ENCODE data around the gene UMAD1.
A peak's percentile ranks its signal among the peaks of the same experiment; 100 is the strongest.

UMAD1 gene

DNA sequence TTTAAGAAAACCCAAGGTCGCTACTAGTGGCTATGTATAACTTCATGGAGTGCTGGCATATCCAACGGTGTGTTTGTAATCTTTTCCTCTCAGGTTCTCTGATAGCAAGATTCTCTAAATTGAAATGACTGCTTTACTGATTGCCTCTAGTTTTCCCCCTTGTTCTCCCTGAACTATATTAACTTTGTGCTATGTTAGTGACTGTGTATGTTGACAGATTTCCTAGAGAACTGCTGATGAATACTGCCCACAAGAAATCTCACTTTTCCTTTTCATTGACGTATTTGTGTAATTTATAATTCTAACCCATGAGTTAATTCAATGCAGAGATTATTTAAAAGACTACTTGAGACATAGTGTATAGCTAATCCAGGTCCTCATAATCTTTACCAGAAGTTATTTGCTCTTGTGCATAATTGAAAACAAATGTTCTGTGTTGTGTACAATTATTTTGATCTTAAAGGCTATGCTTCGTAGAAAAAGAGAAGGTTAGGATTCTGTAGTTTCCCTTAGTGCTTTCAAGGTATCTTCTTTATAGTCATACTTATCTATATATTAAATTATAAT, 257.5 kb downstream of the UMAD1 start:
- DNase-seq: no peak

DNA sequence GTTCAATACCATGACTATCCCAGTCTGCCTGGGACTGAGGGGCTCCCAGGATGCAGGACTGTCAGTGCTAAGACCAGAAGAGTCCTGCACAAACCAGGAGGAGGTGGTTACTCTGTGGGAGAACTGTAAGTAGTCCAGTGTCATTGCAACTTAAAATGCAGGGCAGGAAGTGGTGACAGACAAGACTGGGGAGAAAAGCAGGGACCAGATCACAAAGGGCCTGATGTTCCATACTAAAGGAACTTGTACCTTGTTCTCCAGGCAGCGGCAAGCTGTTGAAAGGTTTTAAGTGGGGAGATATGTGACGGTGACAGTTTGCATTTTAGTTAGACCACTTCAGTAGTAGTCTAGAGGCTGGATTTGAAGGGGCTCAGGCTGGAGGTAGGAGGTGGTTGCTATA, 262.3 kb downstream of the UMAD1 start:
- DNase-seq: no peak

DNA sequence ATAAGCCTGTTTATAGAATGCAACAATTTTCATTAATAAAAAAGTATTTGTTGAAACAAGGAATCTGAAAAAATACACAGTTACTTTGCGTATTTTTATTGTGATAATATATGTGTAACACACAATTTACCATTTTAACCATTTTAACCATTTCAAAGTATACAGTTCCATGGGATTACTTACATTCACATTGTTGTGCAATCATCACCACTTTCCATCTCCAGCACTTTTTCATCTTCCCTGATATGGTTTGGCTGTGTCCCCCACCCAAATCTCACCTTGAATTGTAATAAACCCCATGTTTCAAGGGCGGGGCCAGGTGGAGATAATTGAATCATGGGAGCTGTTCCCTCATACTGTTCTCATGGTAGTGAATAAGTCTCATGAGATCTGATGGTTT, 266.8 kb downstream of the UMAD1 start:
- no peak for DNase-seq

DNA sequence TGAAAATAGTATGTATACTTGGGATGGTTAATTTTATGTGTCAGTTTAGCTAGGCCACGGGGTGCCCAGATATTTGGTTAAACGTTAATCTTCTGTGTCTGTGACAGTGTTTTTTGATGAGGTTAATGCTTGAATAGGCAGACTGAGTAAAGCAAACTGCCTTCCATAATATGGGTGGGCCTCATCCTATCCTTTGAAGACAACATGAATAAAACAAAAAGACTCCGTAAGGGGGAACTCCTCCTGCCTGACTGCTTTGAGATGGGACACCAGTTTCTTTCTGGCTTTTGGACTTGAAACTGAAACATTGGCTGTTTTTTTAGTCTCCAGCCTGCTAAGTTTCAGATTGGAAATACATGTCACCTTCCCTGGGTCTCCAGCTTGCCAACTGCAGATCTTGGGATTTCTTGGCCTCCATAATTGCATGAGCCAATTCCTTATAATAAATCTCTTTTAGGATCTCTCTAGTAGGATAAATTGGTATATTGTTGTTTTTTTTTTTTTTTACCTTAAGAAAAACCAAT, 268.1 kb downstream of the UMAD1 start:
- DNase-seq: no peak

DNA sequence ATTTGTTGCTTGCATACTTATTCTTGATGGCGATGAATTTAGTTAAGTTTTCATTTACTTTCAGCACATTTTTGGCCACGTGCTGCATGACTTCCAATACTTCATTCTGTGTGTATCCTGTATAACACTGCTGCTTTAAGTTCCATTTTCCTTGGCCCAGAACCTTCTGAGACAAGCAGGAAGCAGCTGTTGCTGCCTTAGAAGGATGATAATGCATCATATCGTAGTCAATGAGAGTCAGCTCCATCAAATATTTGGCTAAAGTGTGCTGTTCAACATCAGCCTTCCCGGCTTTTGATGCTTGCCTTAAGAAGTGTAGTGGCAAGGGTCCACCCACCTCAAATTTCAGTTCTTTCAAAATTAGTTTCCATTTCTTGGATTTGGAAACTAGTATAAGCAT, 268.8 kb downstream of the UMAD1 start:
- DNase-seq: no peak

DNA sequence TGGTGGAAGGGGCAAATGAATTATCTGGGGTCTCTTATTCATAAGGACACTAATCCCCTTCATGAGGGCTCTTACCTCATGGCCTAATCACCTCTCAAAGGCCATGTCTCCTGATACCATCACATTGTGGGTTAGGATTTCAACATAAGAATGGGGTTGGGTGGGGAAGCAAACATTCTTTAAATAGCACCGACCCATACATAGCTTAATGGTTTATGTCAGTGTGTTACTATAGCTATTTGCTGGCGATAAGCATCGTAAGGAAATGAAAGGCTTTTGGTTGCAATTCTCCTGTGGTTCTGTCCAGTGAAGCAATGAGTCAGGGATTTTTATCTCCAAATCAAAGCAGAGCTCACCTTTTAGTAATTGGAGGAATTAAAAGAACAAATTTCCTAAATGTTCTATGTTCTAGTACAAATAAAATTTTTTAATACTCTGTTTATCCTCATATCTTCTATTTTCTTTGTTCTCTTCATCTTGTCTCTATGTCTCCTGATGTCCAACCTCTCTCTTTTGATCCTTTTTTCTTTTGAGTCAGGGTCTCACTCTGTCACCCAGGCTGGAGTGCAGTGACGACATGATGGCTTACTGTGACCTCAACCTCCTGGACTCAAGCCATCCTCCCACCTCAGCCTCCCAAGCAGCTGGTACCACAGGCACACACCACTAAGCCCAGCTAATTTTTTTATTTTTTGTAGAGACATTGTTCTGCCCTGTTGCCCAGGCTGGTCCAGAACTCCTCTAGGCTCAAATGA, 271.0 kb downstream of the UMAD1 start:
- DNase-seq: peak; percentile 14

DNA sequence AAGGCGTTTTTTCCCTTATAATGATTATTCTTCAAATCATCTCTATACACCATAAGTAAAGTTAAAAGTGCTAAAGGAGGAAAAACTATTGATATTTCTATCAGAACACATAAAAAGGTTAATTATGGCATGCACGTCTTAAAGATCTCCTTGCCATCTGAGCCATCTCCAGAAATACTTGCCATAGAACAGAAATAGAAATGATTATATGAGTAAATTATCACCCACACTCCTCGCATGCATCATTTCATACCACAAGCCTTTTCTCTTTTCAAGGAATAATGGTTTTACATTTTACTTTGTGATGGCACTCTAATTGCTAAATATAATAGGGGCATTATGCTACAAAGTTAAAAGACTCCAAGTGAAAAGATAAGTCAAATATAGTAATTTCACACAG, 272.4 kb downstream of the UMAD1 start:
- DNase-seq: no peak

DNA sequence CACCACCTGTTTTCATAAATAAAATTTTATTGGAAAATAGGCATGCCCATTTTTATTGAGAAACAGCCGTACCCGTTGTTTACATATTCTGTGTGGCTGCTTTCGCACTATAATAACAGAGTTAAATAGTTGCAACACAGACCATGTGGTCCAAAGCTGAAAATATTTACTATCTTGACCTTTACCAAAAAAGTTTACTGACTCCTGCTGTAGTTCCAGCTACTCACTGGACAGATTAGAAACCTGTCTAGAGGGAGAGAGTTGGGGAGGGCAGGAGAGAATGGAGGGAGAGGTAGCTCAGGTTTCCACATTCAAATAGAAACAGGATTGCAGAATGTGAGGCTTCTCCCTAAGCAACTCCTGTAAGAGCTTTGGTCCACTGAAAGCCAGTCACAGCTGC, 273.0 kb downstream of the UMAD1 start:
- no peak for DNase-seq

DNA sequence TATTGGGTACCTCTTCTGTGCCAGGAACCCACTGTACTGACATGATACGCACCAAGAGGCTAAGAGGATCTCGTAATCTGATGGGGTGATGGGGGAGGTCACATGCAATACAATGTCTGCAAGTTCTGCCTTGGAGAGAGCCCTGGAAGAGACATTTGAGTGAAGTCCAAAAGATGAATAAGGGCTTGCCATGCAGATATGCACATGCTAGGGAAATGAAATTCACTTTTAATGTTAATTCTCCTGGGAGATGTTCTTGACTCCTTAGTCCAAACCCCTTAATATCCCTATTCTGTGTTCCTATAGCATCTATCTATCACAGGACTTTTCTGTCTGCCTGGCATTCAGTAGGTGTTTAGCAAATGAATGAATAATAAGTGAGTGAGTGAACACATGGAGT, 274.0 kb downstream of the UMAD1 start:
- DNase-seq: no peak

DNA sequence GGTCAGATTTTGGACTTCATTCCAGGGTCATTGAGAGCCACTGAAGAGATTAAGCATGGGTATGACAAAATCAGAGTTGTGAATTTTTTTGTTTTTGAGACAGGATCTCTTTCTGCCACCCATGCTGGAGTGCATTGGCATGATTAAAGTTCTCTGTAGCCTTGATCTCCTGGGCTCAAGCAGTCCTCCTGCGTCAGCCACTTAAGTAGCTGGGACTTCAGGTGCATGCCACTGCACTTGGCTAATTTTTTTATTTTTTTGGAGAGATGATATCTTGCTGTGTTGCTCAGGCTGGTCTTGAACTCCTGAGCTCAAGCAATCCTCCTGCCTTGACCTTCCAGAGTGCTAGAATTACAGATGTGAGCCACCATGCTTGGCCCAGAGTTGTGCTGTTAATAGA, 275.5 kb downstream of the UMAD1 start:
- DNase-seq: no peak

DNA sequence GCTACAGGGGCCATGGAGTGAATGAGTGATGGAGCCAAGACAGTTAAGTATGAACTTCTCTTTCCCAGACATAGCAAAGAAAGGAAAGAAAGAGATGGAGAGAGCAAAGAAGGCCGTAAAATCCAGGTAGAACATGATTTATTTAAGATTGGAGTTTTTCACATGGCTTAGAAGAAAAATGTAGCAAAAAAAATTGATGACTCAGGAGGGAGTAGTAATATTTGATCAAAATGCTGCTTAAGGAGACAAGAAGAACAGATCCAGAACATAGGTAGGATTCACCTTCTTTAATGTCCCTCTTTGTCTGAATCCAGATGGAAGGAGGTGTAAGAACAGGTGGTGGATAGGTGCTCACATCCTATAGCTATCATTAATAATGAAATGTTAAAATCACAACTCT, 277.0 kb downstream of the UMAD1 start:
- no peak for DNase-seq

DNA sequence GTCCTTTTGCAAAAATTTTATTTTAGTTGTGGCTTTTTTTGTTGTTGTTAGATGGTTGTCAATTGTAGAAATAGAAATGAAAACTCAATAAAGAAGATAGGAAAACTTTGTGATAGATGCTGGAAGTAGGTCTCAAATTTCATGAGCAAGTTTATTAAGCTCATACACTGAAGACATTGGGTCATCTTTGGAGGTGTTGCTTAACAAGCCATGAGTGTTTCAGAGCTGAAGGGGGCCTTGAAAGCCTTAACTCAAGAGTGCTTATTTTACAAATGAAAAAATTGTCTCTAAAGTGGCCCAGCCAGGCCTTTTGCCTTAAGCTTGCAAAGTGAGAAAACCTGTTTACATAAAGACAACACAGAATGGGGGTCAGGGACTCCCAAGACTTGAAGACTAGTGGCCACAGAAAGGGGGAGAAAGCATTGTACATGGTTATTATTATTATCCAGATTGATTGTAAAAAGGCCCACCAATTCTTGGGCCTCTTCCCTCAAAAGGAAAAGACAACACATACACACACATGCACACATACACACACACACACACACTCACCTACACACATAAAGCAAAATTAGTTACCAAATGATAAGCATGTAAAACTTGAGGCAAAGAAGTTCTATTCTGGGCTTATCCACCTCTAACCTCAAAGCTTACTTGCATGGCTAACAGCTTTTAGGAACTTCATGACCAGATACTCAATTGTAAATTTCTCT, 278.3 kb downstream of the UMAD1 start:
- DNase-seq: no peak

DNA sequence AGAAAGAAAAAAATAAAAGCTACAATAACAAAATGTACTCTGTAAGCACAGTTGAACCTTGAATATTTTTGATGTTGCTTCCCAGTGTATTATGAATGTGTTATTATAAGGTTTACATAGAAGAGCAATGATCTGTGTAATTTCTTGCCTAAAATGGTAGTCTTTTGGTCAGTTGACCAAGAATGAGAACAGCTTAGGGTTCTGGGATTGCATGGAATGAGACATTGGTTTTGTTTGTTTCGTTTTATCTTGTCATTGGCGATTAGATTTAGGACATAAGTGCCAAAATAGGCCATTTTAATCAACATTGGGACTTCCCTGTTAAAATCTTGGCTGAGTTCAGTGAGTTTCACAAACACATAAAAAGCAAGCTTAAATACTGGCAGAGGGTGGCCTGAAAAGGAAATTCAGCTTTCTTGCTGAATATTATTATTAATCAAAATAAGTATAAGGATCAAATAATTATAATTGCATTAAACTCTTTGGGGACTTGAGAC, 278.9 kb downstream of the UMAD1 start:
- no peak for DNase-seq

DNA sequence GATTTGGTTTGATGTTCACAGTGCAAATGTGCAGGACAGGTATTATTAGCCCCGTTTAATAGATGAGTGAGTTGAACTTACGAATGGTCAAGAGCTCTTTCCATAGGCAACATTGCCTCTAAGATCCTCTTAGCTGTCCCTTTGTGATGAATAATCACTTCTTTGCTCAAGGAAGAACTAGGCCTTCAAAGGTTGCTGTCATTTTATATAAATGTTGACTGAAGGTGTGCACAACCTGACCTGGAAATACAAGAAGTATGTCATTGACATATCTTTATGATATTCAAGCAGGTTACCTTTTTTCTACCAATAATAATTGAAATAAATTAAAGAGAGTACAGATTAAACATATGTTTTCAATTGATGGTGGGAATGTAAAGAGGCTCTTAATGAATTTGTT, 279.5 kb downstream of the UMAD1 start:
- no peak for DNase-seq

DNA sequence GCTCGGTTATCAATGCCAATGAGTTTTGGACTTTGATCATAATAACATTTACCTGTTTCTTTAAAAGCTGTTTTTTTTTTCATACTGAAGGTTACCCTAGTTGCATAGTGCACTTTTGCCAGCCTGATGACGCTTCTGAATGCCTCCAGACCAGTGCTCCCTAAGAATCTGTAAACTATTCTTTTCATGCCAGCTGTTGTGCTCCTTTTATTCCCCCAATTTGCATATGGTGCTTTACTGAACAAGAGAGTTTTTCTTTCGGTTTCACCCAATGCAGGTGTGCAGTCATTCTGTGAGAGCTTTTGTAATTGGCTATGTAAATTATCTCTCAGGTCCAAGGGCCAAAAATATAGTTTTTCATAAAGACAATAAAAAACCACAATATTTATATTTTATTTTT, 279.9 kb downstream of the UMAD1 start:
- no peak for DNase-seq

DNA sequence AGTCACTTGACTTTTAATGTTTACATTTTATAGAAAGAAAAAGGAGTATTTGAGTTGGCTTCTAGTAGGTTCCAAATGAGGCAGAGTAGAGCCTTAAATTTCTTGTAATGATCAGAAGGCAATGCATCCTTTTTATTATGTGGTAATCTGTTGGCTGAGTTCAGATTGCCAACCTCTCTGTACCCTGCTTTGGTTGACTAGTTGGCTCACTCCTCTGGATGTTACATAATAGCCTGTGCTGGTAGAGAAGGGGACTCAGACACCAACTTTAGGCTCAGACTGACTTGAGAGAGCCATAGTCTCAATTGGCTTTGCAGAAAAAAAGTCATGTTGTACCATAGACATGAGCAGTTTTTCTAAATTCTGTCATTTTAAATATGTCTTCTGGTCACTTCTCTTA, 281.3 kb downstream of the UMAD1 start:
- DNase-seq: peak; percentile 19

DNA sequence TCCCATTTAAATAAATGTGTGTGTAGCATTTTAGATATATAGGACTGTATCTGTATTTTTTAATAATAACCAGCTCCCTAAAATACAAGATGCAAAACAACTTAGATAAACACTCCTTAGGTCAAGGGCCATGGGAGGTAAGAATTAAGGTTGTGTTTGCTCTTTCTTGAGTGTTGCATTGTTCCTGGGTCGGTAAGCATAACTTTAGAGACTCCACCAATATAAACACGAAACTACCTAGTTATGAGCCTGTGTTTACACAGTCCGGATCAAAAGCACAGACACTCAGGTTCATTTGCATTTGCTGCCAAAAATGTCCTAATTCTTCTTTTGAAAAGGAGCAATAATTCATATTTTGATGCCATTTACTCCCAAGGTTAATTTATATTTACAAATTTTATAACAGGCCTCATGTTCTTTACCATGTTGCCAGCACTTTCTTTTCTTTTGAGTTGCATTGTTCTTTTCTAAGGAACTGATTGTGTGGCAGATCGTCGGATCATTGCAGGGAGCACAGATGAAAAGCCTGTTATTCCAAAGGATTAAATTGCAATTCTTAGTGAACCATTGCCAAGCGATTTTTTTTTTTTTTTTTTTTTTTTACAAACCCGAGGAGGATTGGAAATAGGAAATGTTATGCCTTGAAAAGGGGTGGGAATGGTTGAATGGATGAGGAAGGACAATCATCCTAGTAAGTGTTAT, 282.3 kb downstream of the UMAD1 start:
- peak; percentile 55 for DNase-seq

DNA sequence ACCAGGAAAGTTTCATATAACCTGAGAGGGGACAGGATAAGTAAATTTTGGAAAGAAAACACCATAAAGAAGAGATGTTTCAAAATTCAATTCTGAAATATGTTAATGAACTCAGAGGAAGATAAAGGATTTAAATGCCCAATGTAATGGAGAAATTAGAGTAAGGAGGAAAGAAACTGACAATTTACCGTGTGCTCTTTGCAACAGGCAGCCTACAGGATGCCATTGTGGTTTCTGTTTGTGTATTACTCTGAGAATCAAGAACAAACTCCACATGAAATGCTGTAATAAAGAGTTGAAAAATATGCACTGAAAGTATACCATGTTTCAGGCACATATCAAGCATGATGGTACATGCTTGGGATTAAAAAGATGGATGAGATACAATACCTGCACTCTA, 283.3 kb downstream of the UMAD1 start:
- DNase-seq: no peak

DNA sequence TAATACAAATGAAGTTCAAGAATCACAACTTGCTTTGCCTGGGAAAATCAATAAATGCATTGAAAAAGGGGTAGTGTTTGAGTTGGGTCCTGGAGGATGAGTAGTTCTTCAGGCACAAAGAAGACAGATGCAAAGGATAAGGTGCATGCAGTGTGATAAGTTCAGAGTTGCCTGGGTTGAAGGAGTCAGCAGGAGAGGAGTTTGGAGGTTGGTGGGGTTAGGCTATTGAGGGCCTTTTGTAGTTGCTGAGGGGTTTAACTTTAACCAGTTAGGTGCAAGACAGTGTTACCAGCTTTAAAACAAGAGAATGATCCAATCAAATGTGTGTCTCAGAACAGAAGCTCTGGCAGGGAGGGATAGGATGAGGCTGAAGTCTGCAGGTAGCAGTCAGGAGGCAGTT, 283.8 kb downstream of the UMAD1 start:
- no peak for DNase-seq
